NB4 (cell line): ENCODE measurements around the gene LOC101059915.

Experiments used
- DNase-seq: peaks from one replicate; pipeline ENCODE4 v3.0.0; 2010; ENCODE audit warnings: low read depth
- H3K4me3 ChIP-seq: one replicate; pipeline ENCODE4 v1.5.1; 2011; ENCODE audit warnings: mild to moderate bottlenecking, low read depth, low read length, moderate library complexity
- CTCF ChIP-seq: IDR thresholded peaks from one replicate; pipeline ENCODE4 v1.5.1; 2012; ENCODE audit warnings: low read depth, low read length
- MAX ChIP-seq: IDR thresholded peaks from 2 replicates; pipeline ENCODE4 v1.6.1; 2011; ENCODE audit warnings: low read depth, low read length
- MYC ChIP-seq: IDR thresholded peaks from 2 replicates; pipeline ENCODE4 v1.6.1; 2011; ENCODE audit warnings: low read depth, low read length
- POLR2A ChIP-seq: IDR thresholded peaks from 2 replicates; pipeline ENCODE4 v1.6.1; 2011; ENCODE audit warnings: mild to moderate bottlenecking; ENCODE audit not compliant: insufficient read length; ENCODE audit errors: extremely low read depth

Gene LOC101059915

GRCh38 chrX:71650333-71650969, 16.9 kb upstream of the LOC101059915 start:
- TF ChIP-seq CTCF (peak; percentile 18), POLR2A (no peak), MAX (no peak), MYC (no peak)
- H3K4me3 ChIP-seq: no peak overlapping the region
- peak; percentile 56 for DNase-seq

GRCh38 chrX:71652405-71652804, 14.9 kb upstream of the LOC101059915 start:
- H3K4me3 ChIP-seq: no peak overlapping the region
- TF ChIP-seq POLR2A: no peak
- TF ChIP-seq MYC: peak; percentile 39; the same call in 1 of the 2 replicates
- peak; percentile 84 for TF ChIP-seq MAX
- peak; percentile 57 for TF ChIP-seq CTCF
- DNase-seq: peak; percentile 65

- H3K4me3 ChIP-seq: no peak overlapping the region
- no peak for DNase-seq
- TF ChIP-seq MYC (no peak), POLR2A (no peak), MAX (no peak), CTCF (no peak)
Observed at GRCh38 chrX:71653344-71653743, 14.0 kb upstream of the LOC101059915 start.

GRCh38 chrX:71657267-71657666, 10.1 kb upstream of the LOC101059915 start:
- no peak for TF ChIP-seq POLR2A
- TF ChIP-seq CTCF: no peak
- TF ChIP-seq MAX: no peak
- TF ChIP-seq MYC: no peak
- H3K4me3 ChIP-seq: no peak overlapping the region
- no peak for DNase-seq

GRCh38 chrX:71659342-71659741, 8.0 kb upstream of the LOC101059915 start:
- TF ChIP-seq MYC (no peak), CTCF (no peak), MAX (no peak), POLR2A (no peak)
- no peak for DNase-seq
- H3K4me3 ChIP-seq: no peak overlapping the region
